Neural progenitor cell (in vitro differentiated cells): ENCODE measurements around the gene BRAT1.

Source experiments
- EZH2phosphoT487 ChIP-seq: fragments of 200-600 bp; sonication (generic); IDR thresholded peaks from 2 replicates; pipeline ENCODE4 v1.6.1; 2017; ENCODE audit warnings: antibody characterized with exemption
- TF ChIP-seq, protein P1 (sequence below): fragments of 200-600 bp; sonication (generic); IDR thresholded peaks from 2 replicates; pipeline ENCODE4 v1.5.1; 2017; ENCODE audit warnings: antibody characterized with exemption, mild to moderate bottlenecking

DNA sequence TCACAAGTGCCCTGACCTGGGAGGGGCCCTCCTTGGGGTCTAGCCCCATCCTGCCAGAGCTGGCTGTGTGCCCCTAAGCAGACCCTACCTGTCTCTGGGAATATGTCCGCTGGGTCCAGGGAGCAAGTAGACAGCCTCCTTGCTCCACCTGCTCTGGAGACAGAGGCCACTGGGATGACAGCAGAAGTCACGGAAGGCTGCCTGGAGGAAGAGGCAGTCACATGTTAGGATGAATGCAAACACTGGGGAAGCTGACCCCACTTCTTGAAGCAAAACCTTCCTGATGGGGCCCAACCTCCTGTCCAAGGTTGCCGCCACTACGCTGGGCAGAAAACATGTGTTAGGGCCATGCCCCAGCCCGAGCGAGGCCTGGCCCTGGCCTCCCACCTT is 47.4 kb downstream of the BRAT1 start:
- TF ChIP-seq, protein P1, sequence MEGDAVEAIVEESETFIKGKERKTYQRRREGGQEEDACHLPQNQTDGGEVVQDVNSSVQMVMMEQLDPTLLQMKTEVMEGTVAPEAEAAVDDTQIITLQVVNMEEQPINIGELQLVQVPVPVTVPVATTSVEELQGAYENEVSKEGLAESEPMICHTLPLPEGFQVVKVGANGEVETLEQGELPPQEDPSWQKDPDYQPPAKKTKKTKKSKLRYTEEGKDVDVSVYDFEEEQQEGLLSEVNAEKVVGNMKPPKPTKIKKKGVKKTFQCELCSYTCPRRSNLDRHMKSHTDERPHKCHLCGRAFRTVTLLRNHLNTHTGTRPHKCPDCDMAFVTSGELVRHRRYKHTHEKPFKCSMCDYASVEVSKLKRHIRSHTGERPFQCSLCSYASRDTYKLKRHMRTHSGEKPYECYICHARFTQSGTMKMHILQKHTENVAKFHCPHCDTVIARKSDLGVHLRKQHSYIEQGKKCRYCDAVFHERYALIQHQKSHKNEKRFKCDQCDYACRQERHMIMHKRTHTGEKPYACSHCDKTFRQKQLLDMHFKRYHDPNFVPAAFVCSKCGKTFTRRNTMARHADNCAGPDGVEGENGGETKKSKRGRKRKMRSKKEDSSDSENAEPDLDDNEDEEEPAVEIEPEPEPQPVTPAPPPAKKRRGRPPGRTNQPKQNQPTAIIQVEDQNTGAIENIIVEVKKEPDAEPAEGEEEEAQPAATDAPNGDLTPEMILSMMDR = no peak
- no peak for TF ChIP-seq EZH2phosphoT487
